PC-3 (cell line): ENCODE results near the gene UQCR11. TPM values are rescaled to one million over a fixed set of nuclear protein-coding genes. Genes with fewer than 3 reads are reported as not detected.

Source experiments
- ATAC-seq: fragments of 200-7000 bp; cut with Tn5 transposase; 2 replicates; pipeline ENCODE4 v1.9.1; 2020; ENCODE audit warnings: mild to moderate bottlenecking, moderate library complexity
- BruUV-seq: library from RNA; stranded (reverse); fragments of 400-500 nt; replicated peaks from 2 replicates; lab custom pipeline; 2021; lab: Mats Ljungman, UMichigan
- CTCF ChIA-PET: fragments of 300-600 bp; sonication (Branson Sonifier 250); formaldehyde crosslinking; loops from one replicate; lab custom pipeline; 2022; ENCODE audit warnings: antibody characterized with exemption; lab: Charles Lee
- POLR2A ChIA-PET: fragments of 300-600 bp; sonication (Branson Sonifier 250); formaldehyde crosslinking; loops from one replicate; lab custom pipeline; 2022; ENCODE audit warnings: antibody characterized with exemption; ENCODE audit not compliant: unreplicated experiment; lab: Charles Lee
- DNase-seq: peaks from one replicate; pipeline ENCODE4 v3.0.0-alpha.2; 2015
- H2AFZ ChIP-seq: fragments of 300-600 bp; sonication (generic); 2 replicates; pipeline ENCODE4 v1.6.0; 2016; ENCODE audit warnings: antibody characterized with exemption, low read length
- H3F3A ChIP-seq: fragments of 300-600 bp; sonication (generic); one replicate; pipeline ENCODE4 v1.6.0; 2017; ENCODE audit warnings: antibody characterized with exemption, low read length, control low read depth, mild to moderate bottlenecking; ENCODE audit not compliant: unreplicated experiment
- H3K27ac ChIP-seq: fragments of 300-600 bp; sonication (generic); 2 replicates; pipeline ENCODE4 v1.5.1; 2016; ENCODE audit warnings: mild to moderate bottlenecking, low read length
- H3K27me3 ChIP-seq: fragments of 300-600 bp; sonication (generic); 2 replicates; pipeline ENCODE4 v1.6.1; 2016; ENCODE audit warnings: low read length, mixed read lengths
- H3K36me3 ChIP-seq: fragments of 300-600 bp; sonication (generic); 2 replicates; pipeline ENCODE4 v1.6.1; 2016; ENCODE audit warnings: low read depth, mixed run types, low read length, mixed read lengths
- H3K4me1 ChIP-seq: fragments of 300-600 bp; sonication (generic); 2 replicates; pipeline ENCODE4 v1.5.1; 2016; ENCODE audit warnings: low read length; ENCODE audit not compliant: insufficient read depth
- H3K4me2 ChIP-seq: fragments of 300-600 bp; sonication (generic); 2 replicates; pipeline ENCODE4 v1.6.0; 2016; ENCODE audit warnings: low read length
- H3K4me3 ChIP-seq: fragments of 300-600 bp; sonication (generic); 2 replicates; pipeline ENCODE4 v1.5.1; 2016; ENCODE audit warnings: mild to moderate bottlenecking, low read length, mixed read lengths
- H3K79me2 ChIP-seq: fragments of 300-600 bp; sonication (generic); 2 replicates; pipeline ENCODE4 v1.6.1; 2017; ENCODE audit warnings: low read length, mixed read lengths
- H3K9ac ChIP-seq: fragments of 300-600 bp; sonication (generic); 2 replicates; pipeline ENCODE4 v1.6.0; 2016; ENCODE audit warnings: mild to moderate bottlenecking, low read length
- H3K9me2 ChIP-seq: fragments of 300-600 bp; sonication (generic); replicated peaks from 2 replicates; pipeline ENCODE4 v1.6.1; 2016; ENCODE audit warnings: mixed run types, low read length, mixed read lengths
- H3K9me3 ChIP-seq: fragments of 300-600 bp; sonication (generic); 2 replicates; pipeline ENCODE4 v1.6.1; 2016; ENCODE audit warnings: low read length, mixed read lengths
- H4K20me1 ChIP-seq: fragments of 300-600 bp; sonication (generic); 2 replicates; pipeline ENCODE4 v1.6.1; 2016; ENCODE audit warnings: low read length, mixed read lengths
- CTCF ChIP-seq: fragments of 300-600 bp; sonication (generic); conservative IDR thresholded peaks from 2 replicates; pipeline ENCODE4 v1.5.1; 2017; ENCODE audit warnings: antibody characterized with exemption, low read depth, mild to moderate bottlenecking, low read length
- EZH2 ChIP-seq: fragments of 300-600 bp; sonication (generic); IDR thresholded peaks from one replicate; pipeline ENCODE4 v1.6.1; 2017; ENCODE audit warnings: antibody characterized with exemption, mild to moderate bottlenecking, low read length; ENCODE audit not compliant: unreplicated experiment
- EZH2phosphoT487 ChIP-seq: fragments of 300-600 bp; sonication (generic); IDR thresholded peaks from 2 replicates; pipeline ENCODE4 v1.6.1; 2018; ENCODE audit warnings: mild to moderate bottlenecking, antibody characterized with exemption, low read length, borderline replicate concordance
- intact Hi-C: fragments of 100-400 bp; cut with micrococcal nuclease; formaldehyde crosslinking; loops from 2 replicates; pipeline ENCODE4 v1.9.0; 2023
- total RNA-seq: library from RNA; depleted of rRNA; stranded (reverse); fragments of >200 nt; gene quantifications from 2 replicates; pipeline ENCODE4 v1.2.3, GENCODE V29; 2014

Gene UQCR11
- total RNA-seq, 1 experiment from 2014 or later, result 148 TPM

GRCh38 chr19:1566392-1567115 is 38.7 kb downstream of the UQCR11 start:
- Histone ChIP-seq H3K36me3 (no peaks in the 10 kb centered on the region), H3K27ac (no peak overlapping the region), H2AFZ (peak overlapping the region; percentile 51; the same call in 1 of the 2 replicates), H3F3A (no peaks in the 10 kb centered on the region), H3K9ac (peak overlapping the region; percentile 69), H3K4me3 (peak overlapping the region; percentile 74), H3K4me1 (no peaks in the 10 kb centered on the region; the same call in 1 of the 2 replicates), H3K9me3 (no peaks in the 10 kb centered on the region), H3K27me3 (no peaks in the 10 kb centered on the region), H3K79me2 (peaks cover 22% of the 10 kb centered on the region), H3K9me2 (no peaks in the 10 kb centered on the region), H4K20me1 (no peaks in the 10 kb centered on the region), H3K4me2 (peak overlapping the region; percentile 92)
- ATAC-seq, result peak; percentile 82
- CTCF ChIA-PET, result interaction anchor here (0.5 kb wide), 1 partner anchor 15 kb away, joined by 4 read pairs; no protein-coding TSS in a partner anchor
- TF ChIP-seq EZH2phosphoT487, result no peak
- no peak for TF ChIP-seq EZH2
- no peak for TF ChIP-seq CTCF
- POLR2A ChIA-PET, result no interaction called here
- BruUV-seq, result no TSS peak
- DNase-seq, result peak; percentile 46
- intact Hi-C loops, result no loop called here

GRCh38 chr19:1563251-1563650 is 42.0 kb downstream of the UQCR11 start:
- Histone ChIP-seq H3K79me2 (peaks cover 22% of the 10 kb centered on the region), H3K9me3 (no peaks in the 10 kb centered on the region), H3K4me1 (no peaks in the 10 kb centered on the region), H3K36me3 (no peaks in the 10 kb centered on the region), H3K4me3 (no peak overlapping the region), H3F3A (no peaks in the 10 kb centered on the region), H3K9ac (no peak overlapping the region), H3K27me3 (no peaks in the 10 kb centered on the region), H2AFZ (no peak overlapping the region), H4K20me1 (no peaks in the 10 kb centered on the region; the same call in 1 of the 2 replicates), H3K27ac (no peak overlapping the region), H3K9me2 (no peaks in the 10 kb centered on the region), H3K4me2 (no peak overlapping the region)
- no TSS peak for BruUV-seq
- ChIA-PET CTCF (no interaction called here), POLR2A (no interaction called here)
- DNase-seq, result no peak
- TF ChIP-seq EZH2 (no peak), CTCF (no peak)
- ATAC-seq, result no peak
- intact Hi-C loops, result no loop called here

GRCh38 chr19:1561236-1561842 is 43.9 kb downstream of the UQCR11 start:
- H3K9ac ChIP-seq, result no peak overlapping the region
- no peaks in the 10 kb centered on the region for H3F3A ChIP-seq
- H3K9me2 ChIP-seq, result no peaks in the 10 kb centered on the region
- DNase-seq (no peak), ATAC-seq (no peak)
- intact Hi-C loops, result no loop called here
- H3K27me3 ChIP-seq, result no peaks in the 10 kb centered on the region
- no peaks in the 10 kb centered on the region for H3K36me3 ChIP-seq
- BruUV-seq, result no TSS peak
- H3K4me2 ChIP-seq, result no peak overlapping the region
- ChIA-PET POLR2A (no interaction called here), CTCF (no interaction called here)
- TF ChIP-seq EZH2 (no peak), EZH2phosphoT487 (no peak), CTCF (no peak)
- peaks cover 17% of the 10 kb centered on the region for H3K79me2 ChIP-seq
- H3K4me3 ChIP-seq, result no peak overlapping the region
- H3K27ac ChIP-seq, result no peak overlapping the region
- no peak overlapping the region for H2AFZ ChIP-seq
- no peaks in the 10 kb centered on the region; the same call in 1 of the 2 replicates for H4K20me1 ChIP-seq
- H3K4me1 ChIP-seq, result no peaks in the 10 kb centered on the region
- no peaks in the 10 kb centered on the region for H3K9me3 ChIP-seq
